NCI-H2196 (cell line): ENCODE measurements around the gene CES1.
"Not testable (repeated sequence)": the region's sequence is repeated elsewhere in the genome, so short reads cannot be mapped to it uniquely, and the experiment has no call there.

Experiments
- DNase-seq: peaks from one replicate; lab custom pipeline; 2025; ENCODE audit not compliant: unreplicated experiment; lab: John Stamatoyannopoulos, UW

The CES1 gene

DNA sequence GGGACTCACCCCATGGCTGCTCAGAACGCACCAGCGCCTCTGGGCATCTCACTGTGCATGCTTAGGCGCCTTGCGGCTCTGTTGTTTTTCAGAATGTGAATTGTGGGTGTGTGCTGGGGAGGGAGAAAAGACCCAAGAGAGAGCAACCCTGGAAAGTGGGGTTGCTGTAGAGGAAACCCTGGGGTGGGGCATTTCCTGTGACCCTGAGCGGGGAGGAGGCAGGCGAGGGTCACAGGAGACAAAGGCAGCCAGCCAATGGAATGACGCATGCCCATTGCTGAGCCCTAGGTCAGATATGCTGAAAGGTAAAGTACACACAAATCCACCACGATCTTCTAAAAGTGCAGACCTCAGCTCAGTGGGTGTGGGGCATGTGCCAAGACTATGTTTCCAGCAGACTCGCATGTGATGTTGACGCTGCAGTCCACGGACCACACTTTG is 39.9 kb downstream of the CES1 start:
- not testable (repeated sequence) for DNase-seq

DNA sequence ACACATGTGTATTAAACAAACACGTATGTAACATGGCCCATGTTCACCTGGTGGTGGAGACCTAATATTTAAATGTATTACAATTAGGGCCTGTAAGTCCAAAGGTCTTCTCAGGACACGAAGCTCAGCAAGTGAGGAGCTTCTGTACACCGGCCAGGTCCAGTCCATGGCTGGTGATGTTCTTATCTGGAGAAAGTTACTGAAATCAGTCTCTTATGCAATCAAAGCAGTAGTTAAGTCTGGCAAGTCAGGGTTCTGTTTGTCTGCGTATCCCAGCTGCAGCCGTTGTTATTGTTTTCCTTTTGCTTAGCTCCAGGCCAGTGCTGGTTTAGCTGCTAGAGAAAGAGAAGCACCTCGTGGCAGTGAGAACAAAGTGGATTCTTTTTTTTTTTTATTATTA is 41.4 kb downstream of the CES1 start:
- DNase-seq, result not testable (repeated sequence)

DNA sequence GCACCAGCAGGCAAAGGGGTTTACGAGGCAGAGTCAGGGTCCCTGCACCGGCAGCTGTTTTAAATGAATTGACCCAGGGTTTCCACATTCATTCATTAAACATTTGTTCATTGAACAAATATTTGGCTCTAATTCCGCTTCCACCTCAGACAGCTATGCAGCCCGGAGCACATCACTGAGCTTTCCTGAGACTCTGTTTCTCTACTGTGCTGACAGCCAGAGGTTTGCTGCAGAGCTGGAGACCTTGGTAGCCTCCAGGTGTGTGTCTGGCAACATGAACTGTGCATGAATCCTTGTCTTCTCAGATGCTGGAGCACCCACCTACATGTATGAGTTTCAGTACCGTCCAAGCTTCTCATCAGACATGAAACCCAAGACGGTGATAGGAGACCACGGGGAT is 42.7 kb downstream of the CES1 start:
- not testable (repeated sequence) for DNase-seq

DNA sequence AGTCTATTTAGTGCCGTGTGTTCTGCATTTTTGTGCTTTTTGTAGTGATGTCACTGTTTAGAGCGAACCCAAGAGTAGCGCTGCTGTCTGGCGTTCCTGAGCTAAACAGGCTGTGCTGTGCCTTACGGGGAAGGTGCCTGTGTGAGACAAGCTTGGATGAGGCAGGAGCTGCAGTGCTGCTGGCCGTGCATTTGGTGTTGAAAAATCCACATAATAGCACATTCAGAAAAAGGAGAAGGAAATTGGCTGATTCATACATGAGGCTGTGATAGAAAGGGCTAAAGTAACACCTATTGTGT is 50.2 kb downstream of the CES1 start:
- not testable (repeated sequence) for DNase-seq

DNA sequence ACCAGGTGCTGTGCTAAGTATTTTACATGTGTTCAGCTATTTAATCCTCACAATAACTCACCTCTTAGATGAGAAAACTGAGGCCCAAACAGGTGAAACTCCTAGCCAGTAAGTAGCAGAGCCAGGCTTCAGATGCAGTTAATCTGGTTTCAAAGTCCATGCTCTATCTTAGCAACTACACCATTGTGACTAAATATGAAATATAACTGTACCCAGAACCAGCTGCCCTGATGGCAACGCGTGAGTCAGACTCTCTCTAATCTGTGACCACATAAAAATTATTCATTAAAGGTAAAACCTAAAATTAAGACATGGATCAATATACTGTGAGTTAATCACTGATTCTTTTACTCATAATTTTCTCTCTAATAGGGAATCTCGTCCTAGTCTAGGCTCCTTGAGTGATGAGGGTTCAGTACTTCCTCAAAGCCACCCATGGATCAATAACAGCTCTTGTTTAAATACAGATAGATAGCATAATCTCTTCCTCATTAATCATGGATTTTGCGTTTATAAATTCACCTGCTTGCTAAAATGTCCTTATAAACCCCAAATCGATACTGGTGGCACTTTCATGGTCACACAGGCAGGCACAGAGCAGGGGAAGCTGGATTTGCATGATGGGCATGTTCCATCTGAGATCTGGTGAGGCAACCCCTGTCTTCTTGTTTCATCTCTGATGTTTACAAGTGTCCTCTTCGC is 50.7 kb downstream of the CES1 start:
- DNase-seq, result not testable (repeated sequence)

DNA sequence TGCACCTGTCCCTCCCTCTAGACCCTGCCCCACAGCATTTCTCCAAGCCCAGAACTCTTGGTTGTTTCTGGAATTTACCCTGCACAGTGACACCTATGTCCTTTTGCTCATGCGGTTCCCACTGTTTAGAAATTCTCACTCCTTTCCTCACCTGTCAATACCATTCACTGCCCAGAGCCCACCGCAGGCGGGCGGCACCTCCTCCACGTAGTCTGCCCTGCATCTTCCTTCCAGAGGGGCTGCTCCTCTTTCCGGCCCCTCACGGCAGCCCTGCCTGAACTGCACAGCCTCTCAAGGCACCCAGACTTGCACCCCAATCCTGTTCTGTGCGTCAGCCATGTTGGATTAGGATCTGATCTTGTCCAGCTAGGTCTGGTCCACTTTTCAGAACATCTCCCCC is 51.4 kb downstream of the CES1 start:
- DNase-seq, result not testable (repeated sequence)

DNA sequence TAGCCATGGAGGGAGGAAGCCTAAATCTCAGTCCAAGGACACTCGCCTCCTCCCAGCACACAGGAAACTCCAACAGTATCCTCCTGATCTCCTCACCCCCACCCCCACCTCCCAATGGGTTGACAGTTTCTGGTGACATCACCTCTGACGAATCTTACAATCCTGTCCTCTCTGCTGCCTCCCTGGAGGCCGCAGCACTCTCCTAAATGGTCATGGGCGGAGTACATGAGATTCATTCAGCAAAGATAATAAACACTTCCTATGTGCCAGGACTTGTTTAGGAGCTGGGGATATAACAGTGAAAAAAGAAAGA is 52.8 kb downstream of the CES1 start:
- DNase-seq, result not testable (repeated sequence)

DNA sequence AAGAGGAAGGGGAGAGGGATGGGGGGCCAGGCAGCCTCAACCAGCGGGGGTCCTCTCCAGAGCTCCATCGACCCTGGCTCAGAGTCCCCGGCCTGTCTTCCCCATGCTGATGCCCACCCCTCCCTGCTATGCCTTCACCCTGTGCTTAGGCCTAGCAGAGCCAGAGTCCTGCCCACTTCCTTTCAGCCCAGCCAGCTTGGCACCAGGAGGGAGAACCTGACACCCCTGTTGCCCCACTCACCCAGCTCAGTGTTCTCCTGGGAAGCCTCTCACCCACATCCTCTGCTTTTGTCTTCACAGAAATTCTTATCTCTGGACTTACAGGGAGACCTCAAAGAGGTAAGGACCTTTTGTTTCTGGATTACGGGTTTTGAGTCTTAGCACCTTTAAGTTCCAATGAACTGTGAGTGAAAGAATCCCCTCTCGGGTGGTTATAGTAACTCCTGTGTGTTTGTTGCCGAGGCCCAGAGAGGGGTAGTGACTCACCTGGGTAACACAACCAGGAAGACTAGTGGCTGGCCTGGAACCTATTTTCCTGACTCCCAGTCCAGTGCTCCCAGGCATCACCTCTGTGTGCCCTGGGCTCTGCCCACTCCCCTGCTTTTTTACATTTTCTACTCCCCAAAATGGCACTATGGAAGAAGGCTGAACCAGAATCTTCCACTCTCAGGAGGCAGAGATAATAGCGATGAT is 53.3 kb downstream of the CES1 start:
- DNase-seq, result no peak

DNA sequence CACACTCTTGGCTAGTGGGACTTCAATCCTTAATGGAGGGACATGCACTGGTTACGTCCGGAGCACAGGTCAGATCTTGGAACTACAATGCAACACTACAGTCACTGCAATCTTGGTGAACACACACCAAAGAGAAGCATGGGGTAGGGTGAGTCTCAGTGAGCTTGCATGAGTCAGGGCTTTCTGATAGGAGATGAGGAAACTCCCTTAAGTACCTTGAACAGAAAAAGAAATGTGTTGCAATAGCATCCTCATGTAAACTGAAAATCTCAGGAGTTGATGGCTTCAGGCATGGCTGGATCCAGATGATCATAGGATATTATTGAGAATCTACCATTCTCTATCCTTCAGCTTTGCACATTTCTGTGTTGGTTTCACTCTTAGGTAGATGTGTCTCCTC is 54.1 kb downstream of the CES1 start:
- DNase-seq, result no peak

DNA sequence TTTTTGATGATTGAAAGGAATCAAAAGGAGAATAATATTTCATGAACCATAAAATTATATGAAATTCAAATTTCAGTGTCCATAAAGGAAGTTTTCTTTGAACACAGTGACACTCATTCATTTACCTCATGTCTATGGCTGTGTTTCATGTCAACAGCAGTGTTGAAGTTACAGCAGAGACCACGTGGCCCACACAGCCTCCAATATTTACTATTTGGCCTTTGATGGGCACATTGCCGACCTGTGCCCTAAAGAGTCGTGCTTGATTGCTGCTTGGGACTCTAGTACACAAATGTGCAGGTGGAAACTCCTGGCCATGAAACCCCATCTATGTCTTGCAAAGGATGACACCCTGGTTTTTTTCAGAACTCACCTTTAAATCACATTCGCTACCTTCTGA is 57.0 kb downstream of the CES1 start:
- no peak for DNase-seq

DNA sequence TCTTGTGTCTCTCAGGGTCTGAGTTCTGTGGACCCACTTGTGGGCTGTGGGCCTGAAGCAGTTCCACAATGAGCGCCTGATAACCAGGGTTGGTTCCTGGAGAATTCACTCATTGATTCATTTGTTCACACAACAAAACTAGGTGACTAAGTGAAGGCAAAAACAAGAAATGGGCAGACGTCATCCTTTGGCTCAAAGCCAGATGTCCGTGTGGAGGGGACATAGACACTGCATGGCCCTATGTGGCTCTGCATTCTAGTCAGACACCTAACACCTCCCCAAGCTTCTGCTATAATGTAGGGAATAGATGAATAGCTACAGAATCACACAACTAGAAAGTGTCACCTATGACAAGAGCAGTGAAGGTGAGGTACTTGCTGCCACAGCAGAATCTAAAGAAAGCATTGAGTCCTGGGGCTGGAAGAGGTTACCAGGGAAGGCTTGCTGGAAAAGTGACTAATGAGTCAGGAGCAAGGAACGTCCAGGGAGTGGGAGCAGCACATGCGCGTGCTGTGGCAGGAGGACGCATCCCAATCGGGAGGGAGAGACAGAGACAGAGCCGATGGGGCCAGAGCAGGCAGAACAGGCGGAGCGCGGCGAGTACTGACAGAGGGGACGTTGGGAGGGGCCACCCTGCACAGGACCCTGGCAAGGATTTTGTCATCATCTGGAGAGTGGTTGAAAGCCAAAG is 58.9 kb downstream of the CES1 start:
- DNase-seq, result no peak

DNA sequence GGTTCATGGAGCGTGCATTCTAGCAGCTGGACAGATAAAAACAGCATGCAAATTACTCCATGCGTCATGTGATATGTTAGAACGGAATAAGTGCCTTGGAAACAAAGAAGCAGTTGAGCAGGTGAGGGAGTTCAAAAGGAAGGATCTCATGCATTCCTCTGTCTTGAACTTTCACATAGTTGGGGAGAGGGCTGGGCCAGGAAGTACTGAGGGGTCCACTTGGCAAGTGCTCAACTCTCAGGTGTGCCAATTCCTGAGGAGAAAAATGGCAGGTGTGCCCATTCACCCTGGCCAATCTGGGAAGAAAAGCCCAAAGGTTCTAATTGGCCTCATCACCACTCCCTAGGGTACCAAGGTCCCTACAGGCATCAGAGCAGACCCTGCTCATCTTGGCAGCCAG is 67.7 kb downstream of the CES1 start:
- no peak for DNase-seq

DNA sequence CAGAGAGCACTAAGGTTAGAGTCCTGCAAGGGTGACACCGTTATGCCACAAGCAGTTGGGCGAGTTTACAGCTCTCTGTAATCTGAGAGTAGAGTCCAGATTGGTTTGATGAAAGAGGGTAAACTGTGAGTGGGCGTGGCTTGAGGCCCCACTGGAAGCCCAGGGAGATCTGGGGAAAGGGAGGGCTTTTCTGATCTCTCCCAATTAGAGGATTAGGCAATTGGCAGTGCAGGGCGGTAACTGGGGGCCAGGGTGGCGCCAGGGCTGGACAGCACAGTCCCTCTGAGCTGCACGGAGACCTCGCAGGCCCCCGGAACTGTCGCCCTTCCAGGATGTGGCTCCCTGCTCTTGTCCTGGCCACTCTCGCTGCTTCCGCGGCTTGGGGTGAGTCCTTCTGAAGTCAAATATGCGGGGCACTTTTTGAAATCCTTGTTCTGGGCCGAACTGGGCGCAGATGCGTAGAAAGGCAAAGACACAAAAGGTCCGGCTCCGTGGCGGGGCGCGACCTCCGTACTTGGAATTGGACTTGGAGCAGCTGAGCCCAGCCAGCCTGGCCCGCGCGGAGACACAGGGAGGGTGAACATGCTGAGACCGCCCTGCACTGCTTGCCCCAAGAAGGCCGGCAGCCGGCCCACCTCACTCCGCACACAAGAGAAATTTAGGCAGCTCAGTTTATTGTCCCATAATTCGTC is 72.4 kb downstream of the CES1 start:
- no peak for DNase-seq

DNA sequence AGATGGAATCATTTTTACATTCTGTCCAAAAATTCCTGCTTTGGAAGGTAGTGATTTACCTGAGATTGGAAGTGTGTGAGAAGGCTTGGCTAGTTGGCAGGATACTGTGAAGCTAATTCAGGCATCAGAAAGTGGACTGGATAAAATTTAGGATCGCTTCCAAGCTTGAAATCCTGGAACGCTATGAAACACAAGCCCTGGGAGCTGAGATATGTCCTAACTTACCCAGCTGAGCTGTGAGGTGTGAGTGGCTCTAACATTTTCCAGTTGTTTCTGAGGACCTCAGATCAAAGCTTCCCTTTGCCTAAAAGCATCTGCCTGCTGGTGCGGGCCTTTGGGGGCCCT is 73.0 kb downstream of the CES1 start:
- not testable (repeated sequence) for DNase-seq

DNA sequence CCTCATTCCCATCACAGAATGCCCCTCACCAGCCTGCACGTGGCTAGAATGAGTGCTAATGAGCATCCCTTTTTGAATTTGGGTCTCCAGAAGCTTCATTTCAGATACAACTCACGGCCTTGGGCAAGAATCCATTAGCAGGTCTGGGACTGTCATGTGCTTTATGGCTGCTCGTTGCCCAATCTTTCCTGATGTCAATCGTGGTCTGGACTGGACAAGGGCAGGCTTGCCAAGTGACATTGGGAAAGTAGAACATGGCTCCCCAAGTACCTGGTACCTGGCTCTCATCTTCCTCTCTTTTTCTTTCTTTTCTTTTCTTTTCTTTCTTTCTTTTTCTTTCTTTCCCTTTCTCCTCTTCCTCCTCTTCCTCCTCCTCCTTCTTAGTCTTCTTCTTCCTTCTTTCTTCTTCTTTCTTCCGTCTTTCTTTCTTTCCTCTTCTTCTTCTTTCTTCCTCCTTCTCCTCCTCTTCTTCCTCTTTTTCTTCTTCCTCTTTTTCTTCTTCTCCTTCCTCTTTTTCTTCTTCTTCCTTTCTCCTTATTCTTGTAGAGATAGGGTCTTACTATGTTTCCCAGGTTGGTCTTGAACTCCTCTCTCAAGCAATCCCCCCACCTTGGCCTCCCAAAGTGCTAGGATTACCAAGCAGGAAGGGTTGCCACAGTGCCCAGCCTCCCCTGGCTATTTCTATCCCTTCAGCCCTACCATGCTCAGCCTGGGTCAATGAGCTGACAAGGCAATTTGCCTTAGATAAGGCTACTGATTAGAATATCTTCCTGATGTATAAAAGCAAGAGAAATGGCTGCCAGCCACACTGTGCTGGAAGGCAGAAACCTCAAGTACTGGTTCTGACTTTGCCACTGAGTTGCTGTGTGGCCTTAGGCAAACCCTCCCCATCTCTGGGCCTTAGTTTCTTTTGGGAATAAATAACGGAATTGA is 75.0 kb downstream of the CES1 start:
- not testable (repeated sequence) for DNase-seq

DNA sequence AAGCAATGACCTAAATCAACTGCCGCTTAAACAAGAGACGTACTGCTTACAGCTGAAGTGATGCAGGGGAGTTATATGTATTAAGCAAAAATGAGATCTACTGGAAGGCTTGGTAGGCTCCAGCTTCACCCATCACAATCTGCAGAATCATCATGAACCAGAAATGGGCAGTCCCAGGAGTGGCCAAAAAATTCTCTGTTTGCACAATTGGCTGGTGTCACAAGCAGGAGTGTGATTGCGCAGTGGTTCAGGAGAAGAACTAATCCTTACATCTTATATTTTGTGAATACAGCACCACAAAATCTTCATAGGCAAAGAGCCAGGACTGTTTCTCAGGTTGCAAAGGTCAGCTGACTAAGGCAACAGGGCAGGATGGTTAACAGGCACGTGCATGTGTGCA is 75.9 kb downstream of the CES1 start:
- no peak for DNase-seq

DNA sequence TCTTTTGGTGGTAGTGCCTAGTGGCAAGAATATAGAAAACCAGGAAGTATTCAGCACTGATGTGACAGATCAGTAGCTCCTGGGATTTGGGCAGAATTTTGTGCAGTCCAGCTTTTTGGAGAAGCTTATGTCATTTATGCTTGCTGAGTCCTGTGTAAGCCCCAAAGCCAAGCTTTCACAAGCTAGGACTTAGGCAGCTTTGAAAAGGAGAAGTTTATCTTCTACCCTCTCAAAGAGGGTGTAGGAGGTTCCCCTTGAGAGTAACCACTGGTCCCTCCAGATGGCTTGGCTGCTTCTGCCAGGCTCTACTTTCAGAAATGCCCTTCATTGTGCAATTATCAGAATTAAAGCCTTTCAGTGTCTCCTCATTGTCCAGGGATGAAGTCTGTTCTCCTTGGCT is 78.8 kb downstream of the CES1 start:
- DNase-seq, result no peak

DNA sequence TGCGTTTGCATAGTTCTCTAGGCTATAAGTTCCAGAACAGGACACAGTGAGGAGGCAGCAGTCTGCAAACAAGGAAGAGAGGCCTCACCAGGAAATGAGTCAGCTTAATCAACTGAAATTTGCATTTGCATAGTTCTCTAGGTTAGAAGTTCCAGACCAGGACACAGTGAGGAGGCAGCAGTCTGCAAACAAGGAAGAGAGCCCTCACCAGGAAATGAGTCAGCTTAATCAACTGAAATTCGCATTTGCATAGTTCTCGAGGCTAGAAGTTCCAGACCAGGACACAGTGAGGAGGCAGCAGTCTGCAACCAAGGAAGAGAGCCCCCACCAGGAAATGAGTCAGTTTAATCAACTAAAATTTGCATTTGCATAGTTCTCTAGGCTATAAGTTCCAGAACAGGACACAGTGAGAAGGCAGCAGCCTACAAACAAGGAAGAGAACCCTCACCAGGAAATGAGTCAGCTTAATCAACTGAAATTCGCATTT is 79.7 kb downstream of the CES1 start:
- DNase-seq, result not testable (repeated sequence)
